Heart right ventricle (tissue), 16 donors: ENCODE data around the gene CACNA2D1. TPM values are rescaled to one million over a fixed set of nuclear protein-coding genes. Genes with fewer than 3 reads are reported as not detected.
"Not testable (repeated sequence)": the region's sequence is repeated elsewhere in the genome, so short reads cannot be mapped to it uniquely, and the experiment has no call there.

Experiments used
- ATAC-seq, 8 donors: fragments of 200-7000 bp; cut with Tn5 transposase; one replicate each; pipeline ENCODE4 v1.9.1; 2020; ENCODE audit warnings: mild to moderate bottlenecking in 8 of 8, moderate library complexity in 8 of 8, moderate number of reproducible peaks in 1 of 8
- DNase-seq, 2 donors: peaks; one replicate each; pipeline ENCODE4 v3.0.0-alpha.2; 2020
- H3K27ac ChIP-seq, 10 donors: fragments of 200-600 bp; sonication (generic) in 2 of 10; one replicate each; pipeline versions ENCODE4 v1.5.0 to v1.8.0; 2020 to 2022; ENCODE audit warnings: mild to moderate bottlenecking in 3 of 10
- H3K27me3 ChIP-seq, 7 donors: fragments of 200-600 bp; one replicate each; pipeline ENCODE4 v1.8.0; 2021 to 2022; ENCODE audit warnings: mild to moderate bottlenecking in 2 of 7
- H3K36me3 ChIP-seq, 9 donors: fragments of 200-600 bp; sonication (generic) in 1 of 9; one replicate each; pipeline versions ENCODE4 v1.5.0 to v1.8.0; 2020 to 2022; ENCODE audit warnings: mild to moderate bottlenecking in 2 of 9
- H3K4me1 ChIP-seq, 9 donors: fragments of 200-600 bp; sonication (generic) in 1 of 9; one replicate each; pipeline versions ENCODE4 v1.5.0 to v1.8.0; 2020 to 2022; ENCODE audit warnings: mild to moderate bottlenecking in 4 of 9
- H3K4me3 ChIP-seq, 10 donors: fragments of 200-600 bp; sonication (generic) in 2 of 10; one replicate each; pipeline versions ENCODE4 v1.5.0 to v1.8.0; 2020 to 2022; ENCODE audit warnings: mild to moderate bottlenecking in 7 of 10, moderate library complexity in 2 of 10
- H3K9me3 ChIP-seq, 11 donors: fragments of 200-600 bp in 10 of 11; sonication (generic) in 2 of 11; one replicate each; pipeline versions ENCODE4 v1.5.0 to v1.8.0; 2013 to 2022; ENCODE audit warnings: mild to moderate bottlenecking in 2 of 11, control low read depth in 1 of 11, moderate library complexity in 1 of 11
- WGBS, 2 donors: extraction: QIAGEN DNeasy Blood & Tissue Kit; methylation state at CpG; one replicate each; pipeline ENCODE4 v1.1.7; 2013; ENCODE audit warnings: inconsistent platforms in 1 of 2; 5-methylcytosine and 5-hydroxymethylcytosine counted together
- intact Hi-C, 10 donors: fragments of 100-400 bp; cut with DNase I; formaldehyde crosslinking; loops; one replicate each; pipeline versions ENCODE4 v1.11.1 to v1.14.2; 2022
- polyA plus RNA-seq, 2 donors: library from polyadenylated mRNA; stranded (reverse); fragments of 200-250 nt; gene quantifications; one replicate each; pipeline ENCODE4 v1.2.3, GENCODE V29; 2013
- total RNA-seq, 10 donors: library from RNA; stranded (reverse); fragmentation: NEBNext Ultra II Directional in 3 of 10; extraction: Animal tissue kit (Norgen Biotek cat#: 25700) in 3 of 10; gene quantifications; one replicate each; pipeline versions ENCODE4 v1.2.1 to v1.2.4, GENCODE V29; 2021 to 2023
- TF ChIP-seq, protein P1 (sequence below), 9 donors: fragments of 200-600 bp; sonication (generic) in 2 of 9; IDR thresholded peaks; one replicate each; pipeline versions ENCODE4 v1.5.0 to v1.8.0; 2021 to 2022; ENCODE audit warnings: antibody characterized with exemption in 9 of 9, mild to moderate bottlenecking in 5 of 9, moderate library complexity in 1 of 9
- donor health status: Arrhythmogenic right ventricular cardiomyopathy.
- donor health status: ischemic (EF 13 %, LVEDD 7.1; RV severe dilation, severe dysfunction).
- donor health status: healthy with polysubstance abuse.
- donor health status: DM: no; HTN: yes; CAD: no.
- donor health status: DM: no; HTN: no; CAD: no.
- donor health status: ischemic (EF 25% LVEDD 6.9; RV normal size, moderate dysfunction).
- donor health status: ischemic (EF 25% LVEDD 5.7; RV mildly dilated, moderate dysfunction).
- donor health status: healthy.
- donor health status: DM: yes; HTN: yes; CAD: no.
- donor health status: Ischemic cardiomyopathy.
- donor health status: ischemic (EF 35%, LVEDD 5.7; RV mildly dilated, moderate dysfunction).
- donor health status: nonischemic (EF 11% LVEDD 7.7; RV severe dilation, severe dysfunction).
- donor health status: DM: yes; HTN: yes; CAD: no.
- donor health status: PGD.
- donor health status: ischemic (EF 29% LVEDD 5.4; RV normal size, mild dysfunction).
- donor health status: nonischemic (EF 23%, LVEDD 6.1; RV moderate dilation, normal function).

Gene CACNA2D1
- total and polyA plus RNA-seq, 12 donors, result 7.0 to 131 (median 69.3) TPM

GRCh38 chr7:82435769-82436168, 7.8 kb downstream of the CACNA2D1 start:
- 95% methylated on average over 5 of the region's 5 CpGs for WGBS, 2 donors
- ATAC-seq (no peak), DNase-seq (no peak)
- TF ChIP-seq, protein P1, sequence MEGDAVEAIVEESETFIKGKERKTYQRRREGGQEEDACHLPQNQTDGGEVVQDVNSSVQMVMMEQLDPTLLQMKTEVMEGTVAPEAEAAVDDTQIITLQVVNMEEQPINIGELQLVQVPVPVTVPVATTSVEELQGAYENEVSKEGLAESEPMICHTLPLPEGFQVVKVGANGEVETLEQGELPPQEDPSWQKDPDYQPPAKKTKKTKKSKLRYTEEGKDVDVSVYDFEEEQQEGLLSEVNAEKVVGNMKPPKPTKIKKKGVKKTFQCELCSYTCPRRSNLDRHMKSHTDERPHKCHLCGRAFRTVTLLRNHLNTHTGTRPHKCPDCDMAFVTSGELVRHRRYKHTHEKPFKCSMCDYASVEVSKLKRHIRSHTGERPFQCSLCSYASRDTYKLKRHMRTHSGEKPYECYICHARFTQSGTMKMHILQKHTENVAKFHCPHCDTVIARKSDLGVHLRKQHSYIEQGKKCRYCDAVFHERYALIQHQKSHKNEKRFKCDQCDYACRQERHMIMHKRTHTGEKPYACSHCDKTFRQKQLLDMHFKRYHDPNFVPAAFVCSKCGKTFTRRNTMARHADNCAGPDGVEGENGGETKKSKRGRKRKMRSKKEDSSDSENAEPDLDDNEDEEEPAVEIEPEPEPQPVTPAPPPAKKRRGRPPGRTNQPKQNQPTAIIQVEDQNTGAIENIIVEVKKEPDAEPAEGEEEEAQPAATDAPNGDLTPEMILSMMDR (IDR thresholded peaks at IDR 0.05), result no peak
- no peaks in the 10 kb centered on the region for H3K9me3 ChIP-seq
- intact Hi-C loops, result no loop called here
- H3K4me3 ChIP-seq, result no peak overlapping the region
- H3K36me3 ChIP-seq, result no peaks in the 10 kb centered on the region
- no peak overlapping the region for H3K27ac ChIP-seq
- peaks cover 0 to 27% (median 10%) of the 10 kb centered on the region in 9 donors for H3K4me1 ChIP-seq
- peaks cover 0 to 9% (median 0%) of the 10 kb centered on the region in 7 donors for H3K27me3 ChIP-seq

DNA sequence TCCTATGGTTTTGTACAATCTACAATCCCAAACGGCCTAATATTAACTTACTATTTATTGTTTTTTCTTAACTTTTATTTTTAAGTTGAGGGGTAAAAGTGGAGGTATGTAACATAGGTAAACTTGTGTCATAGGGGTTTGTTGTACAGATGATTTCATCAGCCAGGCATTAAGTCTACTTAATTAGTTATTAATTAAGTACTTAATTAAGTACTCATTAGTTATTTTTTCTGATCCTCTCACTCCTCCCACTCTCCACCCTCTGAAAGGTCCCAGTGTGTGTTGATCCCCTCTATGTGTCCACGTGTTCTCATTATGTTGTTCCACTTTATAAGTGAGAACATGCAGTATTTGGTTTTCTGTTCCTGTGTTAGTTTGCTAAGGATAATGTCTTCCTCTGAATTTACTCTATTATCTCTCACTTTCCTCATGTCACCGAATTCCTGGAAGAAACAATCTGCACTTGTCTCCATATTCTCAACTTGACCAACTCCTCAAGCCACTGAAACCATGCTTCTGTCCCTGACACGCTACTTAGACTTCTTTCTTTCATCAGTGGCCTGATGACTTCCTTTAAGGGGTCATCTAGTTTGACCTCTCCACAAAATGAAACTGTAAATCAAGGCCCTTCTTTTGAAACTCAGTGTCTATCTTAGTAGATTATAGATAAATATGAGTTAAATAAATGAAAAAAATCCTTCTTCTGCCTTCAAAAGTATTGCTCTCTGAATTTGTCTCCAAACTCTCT, 9.1 kb downstream of the CACNA2D1 start:
- Histone ChIP-seq H3K27me3 (no peaks in the 10 kb centered on the region), H3K27ac (no peak overlapping the region), H3K9me3 (no peaks in the 10 kb centered on the region), H3K4me3 (no peak overlapping the region), H3K4me1 (peaks cover 0 to 15% (median 5%) of the 10 kb centered on the region in 9 donors), H3K36me3 (no peaks in the 10 kb centered on the region)
- TF ChIP-seq, protein P1 (IDR thresholded peaks at IDR 0.05), result no peak
- intact Hi-C loops, result no loop called here
- 86% methylated on average over 4 of the region's 4 CpGs for WGBS, 2 donors
- ATAC-seq (no peak), DNase-seq (no peak)

DNA sequence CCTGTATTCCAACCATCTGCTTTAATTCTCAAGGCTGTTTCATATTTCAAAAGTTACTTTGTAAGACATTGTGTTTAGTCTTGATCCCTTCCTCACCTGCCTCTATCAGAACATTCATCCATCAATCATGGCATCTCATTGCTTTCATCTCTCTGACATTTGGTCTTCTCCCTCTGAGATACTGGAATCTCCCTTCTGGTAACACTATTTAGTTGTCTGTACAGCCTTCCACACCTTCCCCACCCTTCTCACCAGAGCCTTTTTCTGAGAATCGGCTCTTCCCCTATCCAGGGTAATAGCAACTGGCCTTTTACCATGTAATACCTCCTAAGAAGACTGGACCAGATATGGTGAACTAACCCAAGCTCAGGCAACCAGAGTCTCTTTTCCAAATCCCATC, 10.1 kb downstream of the CACNA2D1 start:
- DNase-seq, result no peak
- Histone ChIP-seq H3K9me3 (no peaks in the 10 kb centered on the region), H3K4me1 (peaks cover 0 to 13% (median 5%) of the 10 kb centered on the region in 9 donors), H3K27me3 (no peaks in the 10 kb centered on the region), H3K36me3 (no peaks in the 10 kb centered on the region), H3K4me3 (no peak overlapping the region), H3K27ac (no peak overlapping the region)
- no peak for ATAC-seq
- WGBS, 2 donors, result 75 to 85% methylated on average over 1 of the region's 1 CpG
- TF ChIP-seq, protein P1 (IDR thresholded peaks at IDR 0.05), result no peak
- intact Hi-C loops, result no loop called here

DNA sequence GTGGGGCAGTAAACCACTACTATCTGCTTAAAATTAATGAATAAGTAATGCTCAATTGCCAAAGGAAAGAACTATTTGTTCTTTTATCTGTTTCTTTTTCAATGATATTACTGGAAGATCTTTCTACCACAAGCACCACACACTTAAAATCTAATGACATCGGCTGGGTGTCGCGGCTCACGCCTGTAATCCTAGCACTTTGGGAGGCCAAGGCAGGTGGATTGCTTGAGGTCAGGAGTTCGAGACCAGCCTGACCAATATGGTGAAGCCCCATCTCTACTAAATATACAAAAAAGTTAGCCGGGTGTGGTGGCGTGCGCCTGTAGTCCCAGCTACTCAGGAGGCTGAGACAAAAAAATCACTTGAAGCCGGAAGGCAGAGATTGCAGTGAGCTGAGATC, 10.8 kb downstream of the CACNA2D1 start:
- DNase-seq, H3K27me3 ChIP-seq, H3K9me3 ChIP-seq, intact Hi-C loops, H3K27ac ChIP-seq, H3K4me3 ChIP-seq, ATAC-seq, H3K36me3 ChIP-seq: not testable (repeated sequence)
- WGBS, 2 donors, result 96% methylated on average over 9 of the region's 9 CpGs
- peaks cover 0 to 11% (median 7%) of the 10 kb centered on the region in 9 donors for H3K4me1 ChIP-seq
